Measurements from ENCODE around the gene PLD3.

PLD3 gene

DNA sequence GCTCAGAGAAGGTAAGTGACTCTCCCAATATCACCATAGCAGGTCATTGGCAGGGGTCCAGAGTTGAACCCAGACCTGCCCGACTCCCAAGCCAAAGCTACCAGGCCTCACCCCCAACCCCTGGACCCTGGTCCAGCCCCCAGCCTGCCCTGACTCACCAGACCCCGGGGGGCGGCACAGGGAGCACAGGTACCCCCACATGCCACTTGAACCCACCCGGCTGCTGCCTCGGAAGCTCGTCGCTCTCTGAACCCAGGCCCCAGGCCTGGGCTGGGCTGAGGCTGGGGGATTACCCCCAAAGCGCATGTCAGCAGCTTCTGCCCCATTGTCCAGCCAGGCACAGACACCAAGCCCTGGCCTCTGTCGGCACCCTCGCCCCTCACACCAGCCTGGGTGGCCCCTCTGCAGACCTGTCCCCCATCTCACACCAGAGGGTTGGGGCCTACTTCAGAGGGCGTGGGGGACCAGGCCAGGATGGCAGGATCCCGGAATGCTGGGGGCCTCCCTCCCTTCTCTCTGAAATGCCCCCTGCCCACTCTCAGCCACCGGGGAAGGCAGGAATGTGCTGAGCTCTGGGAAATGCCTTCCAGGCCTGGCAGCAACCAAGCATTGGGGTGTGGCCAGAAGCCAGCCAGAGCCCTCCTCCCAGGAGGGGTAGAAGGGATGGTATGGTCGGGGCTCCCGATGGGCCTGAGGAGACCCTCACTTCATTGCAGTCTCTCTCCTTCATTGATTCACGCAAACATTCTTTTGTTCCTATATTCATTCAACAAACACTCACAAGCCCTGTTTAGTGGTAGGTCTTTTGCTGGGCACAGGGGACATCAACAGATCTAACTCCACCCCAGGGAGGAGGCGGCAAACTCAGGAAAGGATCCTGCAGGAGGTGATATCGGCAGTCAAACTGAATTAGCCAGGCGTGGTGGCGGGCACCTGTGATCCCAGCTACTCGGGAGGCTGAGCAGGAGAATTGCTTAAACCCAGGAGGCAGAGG, 66.3 kb downstream of the PLD3 start:
- no peak for DNase-seq

DNA sequence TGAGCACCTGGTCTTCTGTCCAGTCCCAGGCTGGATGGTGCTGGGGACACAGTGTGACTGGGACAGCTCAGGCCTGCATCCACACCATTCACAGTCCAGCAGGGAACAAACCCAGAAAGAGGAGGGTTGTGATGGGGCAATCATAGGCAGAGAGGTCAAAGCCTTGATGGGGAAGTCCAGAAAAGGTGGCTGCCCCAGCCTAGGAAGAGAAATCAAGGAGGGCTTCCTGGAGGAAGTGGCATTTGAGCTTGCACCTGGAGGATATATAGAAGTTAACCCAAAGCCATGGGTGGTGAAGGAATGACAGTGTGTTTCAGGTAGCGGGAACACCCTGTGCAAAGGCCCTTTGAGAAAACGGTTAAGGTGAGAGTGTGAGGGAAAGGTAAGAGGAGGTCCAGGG, 67.3 kb downstream of the PLD3 start:
- no peak for DNase-seq

GRCh38 chr19:40416918-40417642, 68.6 kb downstream of the PLD3 start:
- no peak for DNase-seq

- DNase-seq, result no peak
Measured at GRCh38 chr19:40417643-40417981, 69.1 kb downstream of the PLD3 start.

GRCh38 chr19:40418040-40418439, 69.5 kb downstream of the PLD3 start:
- no peak for DNase-seq

- DNase-seq, result no peak
Measured at GRCh38 chr19:40419066-40419612, 70.6 kb downstream of the PLD3 start.

DNA sequence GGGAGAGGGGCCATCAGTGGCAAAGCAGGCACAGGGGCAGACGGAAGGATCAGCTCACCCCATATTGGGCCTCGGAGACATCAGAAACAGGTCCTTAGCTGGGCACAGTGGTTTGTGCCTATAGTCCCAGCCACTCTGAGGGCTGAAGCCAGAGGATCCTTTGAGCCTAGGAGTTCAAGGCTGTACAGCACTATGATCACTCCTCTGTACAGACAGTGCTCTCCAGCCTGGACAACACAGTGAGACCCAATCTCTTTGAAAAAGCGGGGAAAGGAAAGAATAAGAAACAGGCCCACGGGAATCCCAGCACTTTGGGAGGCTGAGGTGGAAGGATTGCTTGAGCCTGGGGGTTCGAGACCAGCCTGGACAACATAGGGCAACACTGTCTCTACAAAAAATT, 71.3 kb downstream of the PLD3 start:
- no peak for DNase-seq

GRCh38 chr19:40420451-40420765, 71.9 kb downstream of the PLD3 start:
- DNase-seq, result no peak

- peak; percentile 60 for DNase-seq
Measured at GRCh38 chr19:40420766-40421765, 72.6 kb downstream of the PLD3 start.

- DNase-seq, result no peak
Measured at GRCh38 chr19:40421993-40422747, 73.7 kb downstream of the PLD3 start.

DNA sequence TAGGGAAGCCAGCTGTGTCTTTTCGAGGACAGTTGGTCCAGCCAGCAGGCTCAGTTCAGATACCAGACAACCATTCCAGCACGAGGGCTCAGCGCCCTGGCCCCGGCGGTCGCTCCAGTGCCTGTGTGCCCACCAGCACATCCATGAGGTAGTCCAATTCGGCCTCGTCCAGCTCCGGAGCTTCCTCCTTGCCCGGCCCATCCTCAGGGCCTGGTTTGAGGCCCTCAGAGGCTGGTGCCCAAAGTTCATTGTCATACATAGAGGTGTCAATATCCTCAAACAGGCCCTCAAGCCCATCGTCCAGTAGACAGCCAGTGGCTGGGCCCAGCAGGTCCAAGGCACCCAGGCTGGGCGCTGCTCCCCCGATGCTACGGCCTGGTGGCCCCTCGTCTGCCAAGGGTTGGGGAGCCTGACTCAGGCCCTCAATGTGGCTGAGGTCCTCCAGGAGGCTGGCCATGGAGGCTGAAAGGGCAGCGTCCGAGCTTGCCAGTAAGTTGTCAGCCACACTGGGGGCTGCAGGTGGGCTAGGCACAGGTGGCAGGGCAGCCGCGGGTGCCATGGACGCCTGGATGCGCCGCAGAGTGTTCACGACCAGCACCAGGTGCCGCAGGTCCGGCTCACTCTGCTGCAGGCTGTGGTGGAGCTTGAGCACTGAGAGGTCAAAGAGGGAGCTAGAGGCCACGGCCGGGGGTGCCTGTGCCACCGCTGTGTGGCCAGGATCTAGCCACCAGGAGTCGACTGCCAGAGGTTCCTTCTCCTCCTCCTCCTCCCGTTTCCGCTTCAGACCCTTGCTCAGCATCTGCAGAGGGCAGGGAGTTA, 74.5 kb downstream of the PLD3 start:
- DNase-seq, result no peak

DNA sequence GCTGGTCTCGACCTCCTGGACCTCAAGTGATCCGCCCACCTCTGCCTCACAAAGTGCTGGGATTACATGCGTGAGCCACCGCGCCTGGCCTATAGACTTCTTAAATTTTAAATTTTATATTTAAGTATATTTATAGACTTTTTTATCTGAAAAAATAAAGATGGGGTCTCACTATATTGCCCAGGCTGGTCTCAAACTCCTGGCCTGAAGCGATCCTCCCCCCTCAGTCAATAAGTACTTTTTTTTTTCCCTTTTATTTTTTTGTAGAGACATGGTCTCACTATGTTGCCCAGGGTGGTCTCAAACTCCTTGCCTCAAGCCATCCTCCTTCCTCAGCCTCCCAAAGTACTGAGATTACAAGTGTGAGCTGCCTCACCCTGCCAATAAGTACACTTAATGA, 75.4 kb downstream of the PLD3 start:
- no peak for DNase-seq

DNA sequence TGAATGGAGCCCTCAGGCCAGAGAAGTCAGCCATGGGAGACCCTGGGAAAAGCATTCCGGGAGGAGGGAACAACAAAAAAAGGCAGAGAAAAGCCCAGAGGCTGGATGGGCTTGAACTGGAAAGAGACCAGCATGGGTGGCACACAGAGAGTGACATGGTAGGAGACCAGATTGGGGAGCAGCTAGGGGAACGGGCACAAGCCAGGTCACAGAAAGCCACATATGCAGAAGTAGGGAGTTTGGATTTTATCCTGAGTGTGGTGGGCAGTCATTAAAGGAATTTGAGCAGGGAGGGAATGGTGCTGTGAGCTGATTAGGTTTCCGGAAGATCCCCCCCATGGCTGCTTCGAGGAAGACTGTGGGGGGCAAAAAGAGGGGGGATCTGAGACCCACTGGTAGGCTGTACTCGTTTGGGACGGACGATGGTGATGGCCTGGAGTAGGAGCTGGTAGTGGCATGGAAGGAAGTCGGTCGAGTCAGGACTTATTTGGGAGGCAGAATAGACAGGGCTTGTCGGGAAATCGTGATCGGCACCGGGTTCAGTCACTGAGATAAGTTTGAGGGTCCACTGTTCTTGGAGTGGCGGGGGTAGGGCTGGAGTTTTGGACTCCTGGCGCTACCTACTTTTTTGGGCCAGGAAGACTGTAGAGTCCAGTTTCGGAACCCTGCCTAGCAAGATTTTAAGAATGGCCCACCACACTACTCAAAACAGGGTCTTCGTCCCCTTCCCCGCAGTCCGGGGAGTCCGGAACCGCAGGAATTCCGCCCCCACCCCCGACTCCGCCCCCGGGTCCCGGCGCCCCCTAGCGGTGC, 76.3 kb downstream of the PLD3 start:
- DNase-seq, result no peak

- peak; percentile 100 for DNase-seq
Measured at GRCh38 chr19:40425450-40426287, 77.2 kb downstream of the PLD3 start, which contains the start of gene SERTAD1. TSS of gene SERTAD1 (minus strand) at chr19:40425992. CDS start at chr19:40423546, 2,446 bp downstream.

Data from effector CD8-positive, alpha-beta T cell (primary cell).